ENCODE results near the gene CYP24A1. TPM values are rescaled to one million over a fixed set of nuclear protein-coding genes. Genes with fewer than 3 reads are reported as not detected.

CYP24A1 gene
- total RNA-seq, 2 experiments from 2014 or later = 0.40 to 0.58 TPM

DNA sequence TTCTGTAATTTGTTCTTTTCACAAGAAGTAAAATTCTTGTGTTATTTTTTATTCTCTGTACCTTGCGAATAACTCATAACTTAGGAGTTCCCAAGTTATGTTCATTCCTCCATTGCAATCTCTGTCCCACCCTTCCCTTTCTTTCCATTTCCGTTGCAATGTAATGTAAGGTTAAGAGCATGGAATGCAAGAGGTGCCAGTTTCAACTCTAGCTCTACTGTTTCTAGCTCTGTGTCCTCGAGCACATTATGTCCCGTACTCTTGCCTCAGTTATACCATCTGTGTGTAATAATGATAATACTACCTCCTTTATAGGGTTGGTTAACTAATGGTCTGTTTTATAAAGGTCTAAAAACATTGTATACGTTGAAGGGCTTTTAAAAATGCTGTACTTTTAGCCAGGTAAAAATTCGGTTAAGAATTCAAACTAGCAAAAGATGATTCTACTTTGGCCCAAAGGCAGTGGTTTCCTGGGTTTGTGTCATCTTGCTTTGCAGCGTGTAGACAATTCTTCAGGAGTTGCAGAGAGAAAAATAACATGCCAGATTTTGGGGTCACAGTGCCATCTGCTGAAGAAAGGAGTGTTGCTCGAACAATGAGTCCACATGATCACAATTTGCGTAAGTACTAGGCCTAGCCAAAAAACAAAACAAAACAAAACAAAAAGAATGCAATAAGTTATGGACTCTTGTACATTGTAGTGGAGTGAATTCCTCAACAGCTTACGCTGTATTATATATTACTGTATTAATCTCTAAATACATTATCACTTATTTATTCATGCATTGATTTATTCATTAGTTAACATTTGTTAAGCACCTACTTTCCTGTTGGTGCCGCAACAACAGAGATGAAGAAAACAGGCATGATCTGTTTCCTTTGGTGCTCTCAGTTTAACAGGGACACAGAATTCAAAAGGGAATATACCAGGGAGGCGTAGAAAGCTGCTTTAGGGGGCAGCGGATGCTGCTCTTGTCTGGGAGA is 24.1 kb upstream of the CYP24A1 start:
- ATAC-seq (ENCODE audit: low read depth) = no peak

GRCh38 chr20:54195483-54196472 is 22.0 kb upstream of the CYP24A1 start:
- POLR2A ChIA-PET = no interaction called here
- H3K27me3 Mint-ChIP-seq = peaks cover 2% of the 10 kb centered on the region
- DNase-seq = no peak
- H3K4me1 Mint-ChIP-seq = peaks cover 3% of the 10 kb centered on the region
- no peak overlapping the region for H3K27ac Mint-ChIP-seq
- no peak for ATAC-seq (ENCODE audit: low read depth)
- H3K36me3 Mint-ChIP-seq = no peaks in the 10 kb centered on the region
- no peak overlapping the region for H3K4me3 Mint-ChIP-seq
- no peaks in the 10 kb centered on the region for H3K9me3 Mint-ChIP-seq

More for the DNA sequence above, 24.1 kb upstream of the CYP24A1 start:
- no peak overlapping the region for H3K27ac Mint-ChIP-seq
- POLR2A ChIA-PET = no interaction called here
- peaks cover 2% of the 10 kb centered on the region for H3K27me3 Mint-ChIP-seq
- no peak overlapping the region for H3K4me3 Mint-ChIP-seq
- no peaks in the 10 kb centered on the region for H3K9me3 Mint-ChIP-seq
- no peaks in the 10 kb centered on the region for H3K36me3 Mint-ChIP-seq
- DNase-seq = no peak
- H3K4me1 Mint-ChIP-seq = peaks cover 3% of the 10 kb centered on the region

- Mint-ChIP-seq H3K27ac (no peak overlapping the region), H3K9me3 (no peaks in the 10 kb centered on the region), H3K4me1 (peaks cover 3% of the 10 kb centered on the region), H3K36me3 (no peaks in the 10 kb centered on the region), H3K4me3 (no peak overlapping the region), H3K27me3 (peaks cover 2% of the 10 kb centered on the region)
- POLR2A ChIA-PET = no interaction called here
- ATAC-seq (ENCODE audit: low read depth) (no peak), DNase-seq (no peak)
These were observed 21.1 kb upstream of the CYP24A1 start for GRCh38 chr20:54194724-54195438.

GRCh38 chr20:54193817-54194216 is 20.0 kb upstream of the CYP24A1 start:
- POLR2A ChIA-PET = no interaction called here
- H3K9me3 Mint-ChIP-seq = no peaks in the 10 kb centered on the region
- no peak overlapping the region for H3K4me3 Mint-ChIP-seq
- H3K36me3 Mint-ChIP-seq = no peaks in the 10 kb centered on the region
- H3K27ac Mint-ChIP-seq = no peak overlapping the region
- no peak for DNase-seq
- peaks cover 2% of the 10 kb centered on the region for H3K27me3 Mint-ChIP-seq
- no peaks in the 10 kb centered on the region for H3K4me1 Mint-ChIP-seq
- ATAC-seq (ENCODE audit: low read depth) = no peak

DNA sequence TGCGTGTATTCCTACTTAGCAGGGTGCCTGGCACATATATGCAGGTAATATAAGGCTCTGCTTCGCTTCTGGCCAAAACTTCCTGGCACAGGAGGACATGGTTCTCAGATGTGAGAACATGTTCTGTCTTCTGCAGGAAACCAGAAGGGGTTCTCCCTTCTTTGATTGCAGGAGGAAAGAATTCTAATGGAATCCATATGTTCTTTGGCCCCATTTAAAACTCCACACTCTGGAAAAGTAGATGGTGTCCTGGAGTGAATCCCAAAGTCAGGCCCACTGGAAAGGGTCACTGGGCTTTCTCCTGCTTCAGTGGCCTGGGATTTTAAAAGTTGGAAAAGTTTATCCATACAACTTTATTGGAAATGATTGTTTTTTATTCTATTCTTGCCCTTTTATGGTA is 16.4 kb upstream of the CYP24A1 start:
- ATAC-seq (ENCODE audit: low read depth) = no peak
- H3K4me3 Mint-ChIP-seq = no peak overlapping the region
- no peaks in the 10 kb centered on the region for H3K27me3 Mint-ChIP-seq
- H3K27ac Mint-ChIP-seq = no peak overlapping the region
- H3K9me3 Mint-ChIP-seq = no peaks in the 10 kb centered on the region
- no peak for DNase-seq
- no peaks in the 10 kb centered on the region for H3K4me1 Mint-ChIP-seq
- POLR2A ChIA-PET = no interaction called here
- H3K36me3 Mint-ChIP-seq = no peaks in the 10 kb centered on the region

- POLR2A ChIA-PET = no interaction called here
- H3K4me1 Mint-ChIP-seq = no peaks in the 10 kb centered on the region
- ATAC-seq (ENCODE audit: low read depth) = no peak
- H3K4me3 Mint-ChIP-seq = no peak overlapping the region
- H3K27me3 Mint-ChIP-seq = no peaks in the 10 kb centered on the region
- no peak overlapping the region for H3K27ac Mint-ChIP-seq
- H3K36me3 Mint-ChIP-seq = no peaks in the 10 kb centered on the region
- H3K9me3 Mint-ChIP-seq = no peaks in the 10 kb centered on the region
- DNase-seq = no peak
These were observed 15.8 kb upstream of the CYP24A1 start for GRCh38 chr20:54189630-54190029.

GRCh38 chr20:54188132-54188849 is 14.5 kb upstream of the CYP24A1 start:
- Mint-ChIP-seq H3K9me3 (no peaks in the 10 kb centered on the region), H3K27me3 (peaks cover 5% of the 10 kb centered on the region), H3K4me3 (no peak overlapping the region), H3K27ac (no peak overlapping the region), H3K4me1 (no peaks in the 10 kb centered on the region), H3K36me3 (no peaks in the 10 kb centered on the region)
- DNase-seq (no peak), ATAC-seq (ENCODE audit: low read depth) (no peak)
- POLR2A ChIA-PET = no interaction called here

- POLR2A ChIA-PET = no interaction called here
- Mint-ChIP-seq H3K27me3 (peaks cover 19% of the 10 kb centered on the region), H3K4me3 (no peak overlapping the region)
These were observed 11.3 kb upstream of the CYP24A1 start for GRCh38 chr20:54184904-54185626.

DNA sequence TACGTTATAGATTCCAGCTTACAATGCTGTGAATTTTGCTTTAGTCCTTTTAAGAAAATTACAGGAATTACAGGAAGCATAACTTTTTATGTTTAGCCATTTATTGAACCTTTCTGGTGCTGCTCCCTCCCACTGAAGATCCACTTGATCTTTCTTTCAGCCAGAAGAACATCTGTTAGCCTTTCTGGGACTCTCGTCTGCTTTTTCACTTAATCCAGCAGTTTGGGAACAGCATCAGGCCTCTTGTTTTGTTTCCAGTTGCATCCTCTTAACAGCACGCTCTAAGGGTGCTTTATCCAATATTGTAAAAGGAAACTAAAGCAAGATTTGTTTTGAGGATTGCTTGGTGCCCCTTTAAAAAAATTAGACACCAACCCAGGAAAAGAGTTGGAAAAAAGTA is 10.3 kb upstream of the CYP24A1 start:
- no peak overlapping the region for H3K27ac Mint-ChIP-seq
- ATAC-seq (ENCODE audit: low read depth) (no peak), DNase-seq (no peak)
- no peaks in the 10 kb centered on the region for H3K36me3 Mint-ChIP-seq
- no peaks in the 10 kb centered on the region for H3K9me3 Mint-ChIP-seq
- H3K4me1 Mint-ChIP-seq = no peaks in the 10 kb centered on the region
- POLR2A ChIA-PET = no interaction called here
- no peak overlapping the region for H3K4me3 Mint-ChIP-seq
- peaks cover 19% of the 10 kb centered on the region for H3K27me3 Mint-ChIP-seq

More at GRCh38 chr20:54184904-54185626, 11.3 kb upstream of the CYP24A1 start:
- Mint-ChIP-seq H3K9me3 (no peaks in the 10 kb centered on the region), H3K4me1 (no peaks in the 10 kb centered on the region), H3K27ac (no peak overlapping the region), H3K36me3 (no peaks in the 10 kb centered on the region)
- DNase-seq (no peak), ATAC-seq (ENCODE audit: low read depth) (no peak)

DNA sequence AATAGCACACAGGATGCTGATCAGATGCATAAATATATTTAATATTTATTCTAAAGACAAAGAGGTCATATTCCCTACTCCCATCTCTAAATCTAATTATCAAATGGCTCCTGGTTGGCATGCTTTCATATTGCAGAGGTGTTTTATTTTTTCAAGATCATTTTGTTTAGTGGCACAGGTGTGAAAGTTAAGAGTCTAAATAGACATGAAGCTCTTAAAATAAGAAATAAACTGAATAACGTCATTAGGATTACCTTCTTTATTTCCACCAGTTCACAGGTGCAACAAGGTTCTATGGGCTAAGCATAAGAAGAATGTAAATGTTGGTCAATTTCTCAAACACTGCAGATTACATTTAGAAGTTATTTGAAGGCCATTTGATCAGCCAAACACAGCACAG is 7.1 kb upstream of the CYP24A1 start:
- POLR2A ChIA-PET = no interaction called here

DNA sequence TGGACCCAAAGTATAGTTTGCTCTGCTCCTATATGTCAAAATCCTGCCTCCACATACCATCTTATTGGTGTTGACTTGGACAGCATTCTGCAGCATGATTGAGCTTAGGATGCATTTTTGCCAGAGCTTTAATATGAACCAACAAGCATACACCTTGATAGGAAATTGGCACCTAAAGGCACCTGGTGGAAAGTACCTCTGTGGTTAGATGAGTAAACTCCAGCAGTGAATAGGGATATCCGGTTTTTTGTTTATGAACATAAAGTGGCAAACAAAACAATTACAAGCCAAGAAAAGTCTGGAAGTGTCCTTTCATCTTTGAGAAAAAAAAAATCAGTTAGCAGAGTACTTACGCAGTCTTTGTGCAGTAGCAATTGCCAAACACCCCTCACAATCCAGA is 6.2 kb upstream of the CYP24A1 start:
- H3K36me3 Mint-ChIP-seq = no peaks in the 10 kb centered on the region
- POLR2A ChIA-PET = no interaction called here
- no peak for DNase-seq
- peaks cover 47% of the 10 kb centered on the region for H3K27me3 Mint-ChIP-seq
- no peaks in the 10 kb centered on the region for H3K4me1 Mint-ChIP-seq
- no peak for ATAC-seq (ENCODE audit: low read depth)
- no peak overlapping the region for H3K27ac Mint-ChIP-seq
- no peaks in the 10 kb centered on the region for H3K9me3 Mint-ChIP-seq
- H3K4me3 Mint-ChIP-seq = no peak overlapping the region

More for the DNA sequence above, 7.1 kb upstream of the CYP24A1 start:
- H3K36me3 Mint-ChIP-seq = no peaks in the 10 kb centered on the region
- peaks cover 38% of the 10 kb centered on the region for H3K27me3 Mint-ChIP-seq
- no peaks in the 10 kb centered on the region for H3K9me3 Mint-ChIP-seq
- H3K4me1 Mint-ChIP-seq = no peaks in the 10 kb centered on the region
- DNase-seq (no peak), ATAC-seq (ENCODE audit: low read depth) (no peak)
- H3K4me3 Mint-ChIP-seq = no peak overlapping the region
- no peak overlapping the region for H3K27ac Mint-ChIP-seq

- Mint-ChIP-seq H3K27ac (no peak overlapping the region), H3K36me3 (no peaks in the 10 kb centered on the region), H3K9me3 (no peaks in the 10 kb centered on the region), H3K27me3 (peaks cover 55% of the 10 kb centered on the region), H3K4me3 (no peak overlapping the region), H3K4me1 (peaks cover 12% of the 10 kb centered on the region)
- no peak for DNase-seq
- POLR2A ChIA-PET = no interaction called here
- no peak for ATAC-seq (ENCODE audit: low read depth)
These were observed 4.5 kb upstream of the CYP24A1 start for GRCh38 chr20:54178256-54178655.

Measured in activated naive CD8-positive, alpha-beta T cell treated with anti-CD3 and anti-CD28 coated beads, Interleukin-2, amount 10 ng/mL, durations not matched to agents 7 days and 5 days (primary cell).